Activated naive CD4-positive, alpha-beta T cell treated with anti-CD3 and anti-CD28 coated beads for 36 hours (primary cell): ENCODE data around the gene SLC4A11. TPM values are rescaled to one million over a fixed set of nuclear protein-coding genes. Genes with fewer than 3 reads are reported as not detected.
A peak's percentile ranks its signal among the peaks of the same experiment; 100 is the strongest.

Experiments
- CTCF ChIA-PET: fragments of 350-600 bp; sonication (Branson Sonifier 250); formaldehyde crosslinking; loops from one replicate; lab custom pipeline; 2021; ENCODE audit warnings: antibody characterized with exemption; lab: Charles Lee
- DNase-seq: peaks from one replicate; pipeline ENCODE4 v3.0.0-alpha.2; 2020
- H3K27ac Mint-ChIP-seq: one replicate; pipeline ENCODE4 v1.8.0; 2021; ENCODE audit warnings: mild to moderate bottlenecking, mixed read lengths
- H3K27me3 Mint-ChIP-seq: one replicate; pipeline ENCODE4 v1.8.0; 2021; ENCODE audit warnings: low read depth, mixed read lengths
- H3K36me3 Mint-ChIP-seq: one replicate; pipeline ENCODE4 v1.8.0; 2021; ENCODE audit warnings: low read depth, mixed read lengths
- H3K4me1 Mint-ChIP-seq: one replicate; pipeline ENCODE4 v1.8.0; 2021; ENCODE audit warnings: low read depth, mixed read lengths
- H3K4me3 Mint-ChIP-seq: one replicate; pipeline ENCODE4 v1.8.0; 2021; ENCODE audit warnings: mild to moderate bottlenecking, moderate library complexity, mixed read lengths
- H3K9me3 Mint-ChIP-seq: one replicate; pipeline ENCODE4 v1.8.0; 2021; ENCODE audit warnings: mixed read lengths
- intact Hi-C: fragments of 100-400 bp; cut with micrococcal nuclease; formaldehyde crosslinking; loops from one replicate; pipeline ENCODE4 v1.15.1; 2023
- total RNA-seq, 2 experiments: library from RNA; stranded (reverse); gene quantifications; one replicate each; pipeline ENCODE4 v1.2.3, GENCODE V29; 2021

SLC4A11 gene
- total RNA-seq: under 1 TPM; 0.72 to 0.91 TPM

DNA sequence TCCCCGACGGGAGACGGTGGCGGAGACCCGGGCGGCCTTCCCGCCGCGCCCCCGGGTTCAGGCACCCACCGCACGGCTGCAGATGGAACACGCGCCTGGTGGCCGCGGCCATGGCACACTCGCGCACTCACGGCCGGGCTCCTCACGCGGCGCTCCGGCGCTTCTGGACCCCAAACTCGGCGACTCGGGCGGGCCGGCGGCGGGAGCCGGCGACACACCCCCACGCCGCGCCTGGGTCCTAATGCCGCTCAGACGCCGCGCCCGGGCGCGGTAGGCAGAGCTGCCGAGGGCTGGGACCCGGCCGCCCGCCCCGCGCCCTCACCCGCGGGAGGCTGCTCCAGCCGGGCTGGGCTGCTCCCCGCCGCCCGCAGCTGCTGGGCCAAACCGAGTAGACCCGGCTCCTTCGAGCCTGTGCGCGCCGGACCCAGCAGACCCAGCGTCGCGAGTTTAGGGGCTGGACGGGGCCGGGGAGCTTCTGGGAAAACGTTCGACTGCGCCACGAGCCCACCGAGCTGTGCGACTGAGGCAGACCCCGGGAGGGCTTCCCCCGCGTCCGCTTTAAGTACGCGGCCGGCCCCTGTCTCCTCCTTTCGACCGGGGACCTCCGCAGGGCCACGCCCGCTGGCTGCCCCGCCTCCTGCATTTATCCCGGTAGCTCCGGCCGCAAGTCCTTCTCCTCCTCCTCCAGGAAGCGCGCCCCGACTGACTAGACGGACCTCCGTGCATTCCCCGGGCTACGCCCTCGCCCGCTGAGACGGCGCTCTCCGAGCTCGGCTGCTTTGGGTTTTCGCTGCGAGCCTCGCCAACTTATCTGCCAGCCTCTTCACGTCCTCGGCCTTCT lies at the start of gene SLC4A11:
SLC4A11 (minus strand) TSS at position 165 of the 841 bp plus-strand sequence; CDS start at position 112, 53 bp downstream.
- peaks cover 6% of the 10 kb centered on the region for H3K4me1 Mint-ChIP-seq
- intact Hi-C loops: loop anchor here (5.0 kb wide), 1 partner anchor 78 kb away; no protein-coding TSS in a partner anchor
- CTCF ChIA-PET: interaction anchor here (0.6 kb wide), 1 partner anchor 97 kb away, joined by 4 read pairs; no protein-coding TSS in a partner anchor
- peak; percentile 33 for DNase-seq
- H3K36me3 Mint-ChIP-seq: no peaks in the 10 kb centered on the region
- H3K27ac Mint-ChIP-seq: no peak within 1 kb of the TSS
- H3K9me3 Mint-ChIP-seq: no peaks in the 10 kb centered on the region
- peaks cover 66% of the 10 kb centered on the region for H3K27me3 Mint-ChIP-seq
- H3K4me3 Mint-ChIP-seq: peak within 1 kb of the TSS; percentile 77

DNA sequence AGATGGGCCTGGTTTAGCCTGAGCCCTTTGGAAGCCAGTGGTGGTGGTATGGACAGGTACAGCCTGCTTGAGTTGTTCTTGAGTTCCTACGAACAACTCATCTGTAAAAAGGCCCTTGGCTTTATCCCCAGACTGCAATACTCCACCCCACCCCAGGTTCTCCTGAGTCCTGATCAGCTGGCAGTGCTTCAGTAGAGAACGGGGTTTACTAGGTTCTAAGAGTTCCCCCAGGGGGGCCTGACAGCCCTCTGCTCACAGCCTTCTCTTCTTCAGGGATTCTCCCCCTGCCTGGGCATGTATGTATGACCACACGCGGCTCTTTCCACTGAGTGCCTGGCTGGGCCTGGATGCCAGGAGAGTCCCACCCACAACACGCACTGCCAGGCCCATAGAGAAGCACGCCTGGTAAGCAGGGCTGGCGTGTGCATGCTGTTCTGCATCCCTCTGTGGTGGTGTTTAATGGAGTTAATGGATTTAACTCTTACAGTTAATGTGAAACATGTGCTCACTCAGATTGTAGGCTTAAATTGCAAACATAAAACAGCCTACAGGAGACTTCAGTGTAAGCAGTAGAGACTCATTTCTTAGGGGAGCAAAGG lies 44.3 kb upstream of the SLC4A11 start:
- no peaks in the 10 kb centered on the region for H3K4me1 Mint-ChIP-seq
- no peaks in the 10 kb centered on the region for H3K36me3 Mint-ChIP-seq
- DNase-seq: no peak
- CTCF ChIA-PET: no interaction called here
- H3K9me3 Mint-ChIP-seq: no peaks in the 10 kb centered on the region
- no peaks in the 10 kb centered on the region for H3K27me3 Mint-ChIP-seq
- H3K4me3 Mint-ChIP-seq: no peak overlapping the region
- H3K27ac Mint-ChIP-seq: no peak overlapping the region
- intact Hi-C loops: no loop called here

DNA sequence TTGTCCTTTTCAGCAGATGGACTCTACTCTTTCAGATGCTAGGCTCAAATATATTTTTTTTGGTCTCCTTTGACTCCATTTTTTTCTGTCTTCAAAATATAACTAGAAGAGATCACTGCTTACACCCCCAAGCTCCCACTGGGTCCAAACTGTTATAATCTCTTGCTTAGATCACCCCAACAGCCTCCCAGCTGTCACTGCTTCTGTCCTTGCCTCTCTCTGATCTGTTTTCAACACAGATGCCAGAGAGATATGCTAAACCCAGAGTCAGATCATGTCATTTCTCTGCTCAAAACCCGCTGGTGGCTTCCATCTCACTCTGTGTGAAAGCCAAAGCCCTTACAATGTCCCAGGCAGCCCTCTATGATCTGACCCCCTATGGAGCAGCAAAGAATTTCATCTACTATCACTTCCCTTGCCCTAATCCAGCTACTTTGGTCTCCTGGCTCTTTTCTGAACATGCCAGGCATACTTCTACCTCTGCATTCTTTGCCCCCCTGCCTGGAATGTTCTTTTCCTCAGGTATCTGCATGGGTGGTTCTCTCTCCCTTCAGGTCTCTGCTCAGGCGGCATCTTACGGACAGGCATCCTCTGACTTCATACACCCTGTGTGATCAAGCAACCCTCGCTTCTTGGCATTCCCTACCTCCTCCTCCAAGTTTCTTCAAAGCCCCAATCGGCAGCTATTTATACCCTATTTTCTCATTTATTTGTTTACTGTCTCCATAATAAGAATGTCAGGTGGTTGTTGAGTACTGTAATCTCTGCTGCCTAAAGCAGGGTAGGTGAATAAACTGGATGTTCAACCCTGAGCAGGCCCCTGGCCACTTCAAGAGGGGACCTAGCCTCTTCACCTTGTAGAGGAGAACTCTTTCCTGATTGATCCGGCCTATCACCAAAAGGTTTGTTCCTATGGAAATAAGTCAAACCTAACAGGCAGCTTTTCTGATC lies 43.6 kb upstream of the SLC4A11 start:
- no peaks in the 10 kb centered on the region for H3K36me3 Mint-ChIP-seq
- no peaks in the 10 kb centered on the region for H3K9me3 Mint-ChIP-seq
- CTCF ChIA-PET: interaction anchor here (1.0 kb wide), 2 partner anchors 31 to 34 kb away, joined by 4 to 6 read pairs; no protein-coding TSS in a partner anchor
- H3K27ac Mint-ChIP-seq: no peak overlapping the region
- H3K4me3 Mint-ChIP-seq: no peak overlapping the region
- H3K27me3 Mint-ChIP-seq: no peaks in the 10 kb centered on the region
- intact Hi-C loops: no loop called here
- no peaks in the 10 kb centered on the region for H3K4me1 Mint-ChIP-seq
- no peak for DNase-seq

DNA sequence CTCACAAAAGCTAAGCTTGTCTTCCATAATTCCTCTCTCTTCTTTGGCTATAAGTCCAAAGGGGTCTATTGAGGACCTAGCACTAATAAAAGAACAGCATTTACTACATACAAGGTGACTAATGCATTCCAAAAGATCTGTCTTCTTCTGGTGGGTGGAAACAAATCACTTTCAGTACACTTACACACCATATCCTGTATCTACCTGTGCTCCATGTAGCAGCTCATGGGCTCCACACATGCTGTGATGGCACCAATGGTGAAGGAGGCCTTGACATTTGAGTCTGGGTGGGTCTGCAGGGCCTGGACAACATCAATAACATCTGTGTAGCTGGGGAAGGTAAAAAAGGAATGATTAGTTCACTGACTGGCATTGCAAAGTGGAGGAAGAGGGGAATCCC lies 42.4 kb upstream of the SLC4A11 start:
- Mint-ChIP-seq H3K4me1 (no peaks in the 10 kb centered on the region), H3K4me3 (no peak overlapping the region), H3K9me3 (no peaks in the 10 kb centered on the region), H3K36me3 (no peaks in the 10 kb centered on the region), H3K27me3 (no peaks in the 10 kb centered on the region), H3K27ac (no peak overlapping the region)
- CTCF ChIA-PET: interaction anchor here (1.0 kb wide), 1 partner anchor 33 kb away, joined by 4 read pairs; no protein-coding TSS in a partner anchor
- intact Hi-C loops: no loop called here
- no peak for DNase-seq

DNA sequence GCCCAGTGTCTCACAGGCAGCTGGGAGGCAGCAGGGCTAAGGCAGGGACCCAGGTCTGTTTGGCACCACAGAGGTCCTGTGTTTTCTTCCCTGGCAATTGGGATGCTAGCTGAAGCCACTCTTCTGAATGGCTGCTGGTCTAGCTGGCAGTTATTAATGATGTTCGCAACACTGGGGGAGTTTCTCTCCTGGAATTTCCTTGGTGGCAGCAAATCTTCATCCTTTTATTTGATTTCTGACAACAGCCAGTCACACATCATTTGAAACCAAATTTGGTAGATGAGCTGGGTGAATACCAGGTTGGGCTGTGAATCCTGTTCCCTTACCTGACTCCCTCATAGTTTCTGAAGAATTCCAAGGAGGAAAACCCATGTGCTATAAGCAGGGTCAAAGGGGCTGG lies 40.8 kb upstream of the SLC4A11 start:
- CTCF ChIA-PET: interaction anchor here (0.6 kb wide), 1 partner anchor 431 kb away, joined by 3 read pairs; no protein-coding TSS in a partner anchor

DNA sequence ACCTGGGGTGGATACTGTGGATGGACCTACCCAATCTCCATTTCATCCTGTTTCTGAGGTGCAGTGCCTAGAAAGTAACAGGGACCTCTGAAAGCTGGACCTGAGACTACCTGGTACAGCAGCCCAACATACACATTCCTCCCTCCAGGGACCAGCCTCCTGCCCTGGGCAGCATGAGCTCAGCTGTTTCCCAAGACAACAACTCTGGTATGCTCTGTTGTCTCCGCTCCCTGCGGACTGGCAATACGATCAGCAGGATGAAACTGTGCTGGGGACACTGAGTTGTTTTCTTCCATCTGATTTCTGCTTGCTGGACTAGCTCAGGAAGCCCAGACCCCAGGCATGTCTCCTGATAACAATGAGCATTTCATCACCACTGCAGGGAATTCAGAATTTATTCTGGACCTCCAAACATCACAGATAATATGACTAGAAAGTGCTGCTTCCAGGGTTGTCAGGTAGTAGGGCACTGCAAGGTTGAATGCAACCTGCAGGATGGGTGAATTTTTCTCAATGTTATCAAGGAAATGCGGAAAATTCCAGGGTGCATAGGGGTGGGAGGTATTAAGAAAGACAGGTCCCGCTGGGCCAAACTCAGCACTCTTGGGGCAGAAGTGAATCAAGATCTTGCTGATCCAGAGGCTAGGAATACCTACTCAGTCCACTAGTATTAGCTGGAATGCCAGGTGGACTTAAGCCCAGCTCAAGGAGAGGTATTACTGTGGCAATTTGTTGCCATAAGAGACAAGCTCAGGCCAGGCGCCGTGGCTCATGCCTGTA lies 38.9 kb upstream of the SLC4A11 start:
- H3K4me3 Mint-ChIP-seq: no peak overlapping the region
- H3K27ac Mint-ChIP-seq: no peak overlapping the region
- H3K27me3 Mint-ChIP-seq: no peaks in the 10 kb centered on the region
- H3K9me3 Mint-ChIP-seq: no peaks in the 10 kb centered on the region
- intact Hi-C loops: no loop called here
- CTCF ChIA-PET: interaction anchor here (1.2 to 3.7 kb wide), 2 partner anchors 59 to 61 kb away, joined by 6 to 15 read pairs; no protein-coding TSS in a partner anchor
- no peaks in the 10 kb centered on the region for H3K36me3 Mint-ChIP-seq
- DNase-seq: no peak
- no peaks in the 10 kb centered on the region for H3K4me1 Mint-ChIP-seq

More for the DNA sequence above, 40.8 kb upstream of the SLC4A11 start:
- H3K4me1 Mint-ChIP-seq: no peaks in the 10 kb centered on the region
- H3K27me3 Mint-ChIP-seq: no peaks in the 10 kb centered on the region
- H3K9me3 Mint-ChIP-seq: no peaks in the 10 kb centered on the region
- intact Hi-C loops: no loop called here
- H3K4me3 Mint-ChIP-seq: no peak overlapping the region
- no peak for DNase-seq
- no peaks in the 10 kb centered on the region for H3K36me3 Mint-ChIP-seq
- H3K27ac Mint-ChIP-seq: no peak overlapping the region

DNA sequence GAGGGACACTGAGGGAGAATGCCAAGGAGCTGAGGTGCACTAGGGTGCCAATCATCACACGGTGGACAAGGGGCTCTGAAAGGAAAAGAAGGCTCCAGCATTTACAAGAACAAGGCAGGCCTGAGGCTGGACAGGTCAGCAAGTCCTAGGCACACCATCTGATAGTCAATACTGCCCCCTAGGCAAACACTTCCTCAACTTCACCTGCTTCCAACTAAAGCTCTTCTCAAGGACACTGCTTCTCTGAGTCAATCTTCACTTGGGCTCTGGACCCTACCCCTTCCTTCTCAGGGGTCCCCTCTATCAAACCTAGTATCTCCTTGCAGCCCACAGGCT lies 37.7 kb upstream of the SLC4A11 start:
- H3K4me1 Mint-ChIP-seq: no peaks in the 10 kb centered on the region
- H3K36me3 Mint-ChIP-seq: no peaks in the 10 kb centered on the region
- CTCF ChIA-PET: interaction anchor here (1.2 to 3.7 kb wide), 3 partner anchors 10 to 59 kb away, joined by 4 to 15 read pairs (median 6); no protein-coding TSS in a partner anchor
- intact Hi-C loops: loop anchor here (1.0 kb wide), 1 partner anchor 58 kb away; no protein-coding TSS in a partner anchor
- H3K4me3 Mint-ChIP-seq: no peak overlapping the region
- H3K27ac Mint-ChIP-seq: no peak overlapping the region
- H3K27me3 Mint-ChIP-seq: no peaks in the 10 kb centered on the region
- peak; percentile 9 for DNase-seq
- H3K9me3 Mint-ChIP-seq: no peaks in the 10 kb centered on the region

DNA sequence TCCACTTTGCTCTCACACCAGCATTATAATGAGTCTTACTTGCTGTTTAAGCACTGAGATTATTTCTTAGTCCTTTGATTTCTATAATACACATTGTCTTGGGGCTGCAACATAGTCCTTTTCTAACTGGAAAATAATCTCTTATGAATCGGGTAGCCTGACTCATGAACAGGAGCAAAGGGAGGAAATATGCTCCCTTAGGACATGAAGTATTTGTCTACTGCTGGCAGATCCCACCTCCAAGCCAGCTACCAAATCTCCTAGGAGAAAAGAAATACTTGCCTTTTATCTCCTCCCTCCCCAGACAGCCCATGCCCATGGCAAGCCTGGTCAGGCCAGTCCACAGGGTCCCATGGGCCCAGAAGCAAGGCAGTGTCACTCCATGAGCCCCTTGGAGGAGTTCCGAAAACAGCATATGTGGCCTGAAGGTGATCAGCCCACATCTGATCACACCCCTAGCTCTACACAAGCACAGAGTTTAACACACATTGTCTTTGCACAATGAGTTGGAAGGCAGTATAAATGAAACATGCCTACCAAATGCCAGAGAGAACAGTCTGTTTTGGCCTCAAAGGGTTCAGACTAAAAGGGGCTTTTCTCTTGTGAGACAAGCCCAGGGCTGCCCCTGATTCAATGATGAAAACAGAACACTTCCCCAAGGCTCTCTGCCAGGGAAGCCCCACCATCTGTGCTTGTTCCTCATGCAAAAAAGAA lies 37.1 kb upstream of the SLC4A11 start:
- H3K9me3 Mint-ChIP-seq: no peaks in the 10 kb centered on the region
- intact Hi-C loops: loop anchor here (1.0 kb wide), 1 partner anchor 58 kb away; no protein-coding TSS in a partner anchor
- CTCF ChIA-PET: interaction anchor here (1.7 to 3.7 kb wide), 2 partner anchors 11 to 59 kb away, joined by 4 to 15 read pairs; no protein-coding TSS in a partner anchor

DNA sequence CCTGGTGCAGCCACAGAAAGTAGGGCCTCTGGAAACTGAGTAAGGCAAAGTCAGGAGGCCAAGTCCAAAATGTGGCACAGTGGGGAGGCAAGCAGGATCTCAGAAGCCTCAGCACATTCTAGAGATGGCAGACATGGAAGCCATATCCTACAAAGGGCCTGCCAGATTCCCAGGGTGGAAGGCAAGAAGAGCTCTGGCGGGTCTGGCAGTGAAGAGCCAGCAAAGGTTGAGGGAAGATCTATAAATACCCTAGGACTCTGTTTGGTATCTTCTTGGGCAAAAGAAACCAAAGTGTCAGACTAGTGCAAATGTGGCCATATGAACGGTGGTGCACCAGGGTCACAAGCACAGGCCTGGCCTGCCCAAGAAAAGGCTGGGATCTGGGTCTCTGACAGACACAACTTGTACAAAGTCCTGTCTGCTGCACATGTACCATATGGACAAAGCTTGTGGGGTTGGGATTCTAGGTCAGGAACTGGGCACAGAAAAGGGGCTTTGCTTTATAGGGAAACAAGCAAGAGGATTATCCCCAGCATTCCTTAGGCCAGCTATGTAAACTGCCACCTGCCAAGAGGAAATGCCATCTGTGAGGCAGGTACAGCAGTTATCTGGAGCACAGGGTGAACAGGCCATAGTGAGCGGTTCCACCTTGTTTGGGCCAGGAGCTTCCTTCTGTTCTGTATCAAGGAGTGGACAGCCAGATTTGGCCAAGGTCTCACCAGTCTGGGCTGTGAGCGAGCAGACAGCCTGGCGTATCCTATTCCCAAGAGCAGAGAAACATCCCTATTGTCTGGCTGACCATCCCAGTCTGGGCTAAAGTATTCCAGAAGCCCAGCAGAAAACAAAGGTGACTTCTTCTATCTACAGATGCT lies 36.3 kb upstream of the SLC4A11 start:
- Mint-ChIP-seq H3K4me1 (no peaks in the 10 kb centered on the region), H3K4me3 (no peak overlapping the region), H3K27me3 (no peaks in the 10 kb centered on the region), H3K36me3 (no peaks in the 10 kb centered on the region), H3K9me3 (no peaks in the 10 kb centered on the region), H3K27ac (no peak overlapping the region)
- intact Hi-C loops: no loop called here
- CTCF ChIA-PET: interaction anchor here (1.7 kb wide), 1 partner anchor 12 kb away, joined by 4 read pairs; no protein-coding TSS in a partner anchor
- no peak for DNase-seq

More for the DNA sequence above, 37.1 kb upstream of the SLC4A11 start:
- no peaks in the 10 kb centered on the region for H3K4me1 Mint-ChIP-seq
- H3K27me3 Mint-ChIP-seq: no peaks in the 10 kb centered on the region
- no peak for DNase-seq
- H3K27ac Mint-ChIP-seq: no peak overlapping the region
- no peak overlapping the region for H3K4me3 Mint-ChIP-seq
- H3K36me3 Mint-ChIP-seq: no peaks in the 10 kb centered on the region

DNA sequence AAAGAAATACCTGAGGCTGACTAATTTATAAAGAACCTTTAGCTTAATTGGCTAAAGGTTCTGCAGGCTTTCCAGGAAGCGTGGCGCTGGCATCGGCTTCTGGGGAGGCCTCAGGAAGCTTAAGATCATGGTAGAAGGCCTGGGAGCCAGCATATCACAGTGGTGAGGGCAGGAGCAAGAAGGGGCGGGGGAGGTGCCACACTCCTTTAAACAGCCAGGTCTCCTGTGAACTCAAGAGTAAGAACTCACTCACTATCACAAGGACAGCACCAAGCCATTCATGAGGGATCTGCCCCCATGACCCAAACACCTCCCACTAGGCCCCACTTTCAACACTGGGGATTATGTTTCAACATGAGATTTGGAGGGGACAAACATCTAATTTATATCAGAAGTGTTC lies 34.4 kb upstream of the SLC4A11 start:
- no peak overlapping the region for H3K4me3 Mint-ChIP-seq
- intact Hi-C loops: no loop called here
- CTCF ChIA-PET: interaction anchor here (1.2 kb wide), 1 partner anchor 41 kb away, joined by 5 read pairs; no protein-coding TSS in a partner anchor
- H3K36me3 Mint-ChIP-seq: no peaks in the 10 kb centered on the region
- no peak for DNase-seq
- no peaks in the 10 kb centered on the region for H3K9me3 Mint-ChIP-seq
- no peak overlapping the region for H3K27ac Mint-ChIP-seq
- H3K4me1 Mint-ChIP-seq: no peaks in the 10 kb centered on the region
- no peaks in the 10 kb centered on the region for H3K27me3 Mint-ChIP-seq
